Activated naive CD4-positive, alpha-beta T cell treated with anti-CD3 and anti-CD28 coated beads, Interleukin-2, amount 10 ng/mL, durations not matched to agents 7 days and 5 days (primary cell): ENCODE data around the gene POLR2L.

ENCODE experiments used
- CTCF ChIA-PET: fragments of 350-600 bp; sonication (Branson Sonifier 250); formaldehyde crosslinking; loops from one replicate; lab custom pipeline; 2021; ENCODE audit warnings: antibody characterized with exemption; lab: Charles Lee
- DNase-seq: peaks from one replicate; pipeline ENCODE4 v3.0.0-alpha.2; 2020
- H3K27ac Mint-ChIP-seq: one replicate; pipeline ENCODE4 v1.8.0; 2021; ENCODE audit warnings: mild to moderate bottlenecking, moderate library complexity, mixed read lengths
- H3K27me3 Mint-ChIP-seq: one replicate; pipeline ENCODE4 v1.8.0; 2021; ENCODE audit warnings: mild to moderate bottlenecking, mixed read lengths
- H3K36me3 Mint-ChIP-seq: one replicate; pipeline ENCODE4 v1.8.0; 2021; ENCODE audit warnings: mixed read lengths
- H3K4me1 Mint-ChIP-seq: one replicate; pipeline ENCODE4 v1.8.0; 2021; ENCODE audit warnings: mixed read lengths
- H3K4me3 Mint-ChIP-seq: one replicate; pipeline ENCODE4 v1.8.0; 2021; ENCODE audit warnings: mild to moderate bottlenecking, moderate library complexity, mixed read lengths
- H3K9me3 Mint-ChIP-seq: one replicate; pipeline ENCODE4 v1.8.0; 2021; ENCODE audit warnings: mixed read lengths

The POLR2L gene

GRCh38 chr11:863910-864827, 21.8 kb upstream of the POLR2L start:
- no peaks in the 10 kb centered on the region for H3K4me1 Mint-ChIP-seq
- no peaks in the 10 kb centered on the region for H3K36me3 Mint-ChIP-seq
- no peak overlapping the region for H3K4me3 Mint-ChIP-seq
- DNase-seq = no peak
- CTCF ChIA-PET = interaction anchor here (0.8 kb wide), 1 partner anchor 187 kb away, joined by 3 read pairs; no protein-coding TSS in a partner anchor
- H3K27me3 Mint-ChIP-seq = no peaks in the 10 kb centered on the region
- H3K9me3 Mint-ChIP-seq = no peaks in the 10 kb centered on the region
- no peak overlapping the region for H3K27ac Mint-ChIP-seq

- Mint-ChIP-seq H3K36me3 (no peaks in the 10 kb centered on the region), H3K4me1 (no peaks in the 10 kb centered on the region), H3K27me3 (no peaks in the 10 kb centered on the region), H3K27ac (no peak overlapping the region), H3K4me3 (no peak overlapping the region), H3K9me3 (no peaks in the 10 kb centered on the region)
- DNase-seq = no peak
- CTCF ChIA-PET = interaction anchor here (0.8 kb wide), 1 partner anchor 188 kb away, joined by 3 read pairs; no protein-coding TSS in a partner anchor
These were observed 20.9 kb upstream of the POLR2L start for GRCh38 chr11:863023-863909.

- Mint-ChIP-seq H3K9me3 (no peaks in the 10 kb centered on the region), H3K27ac (no peak overlapping the region), H3K4me3 (no peak overlapping the region), H3K4me1 (no peaks in the 10 kb centered on the region), H3K27me3 (no peaks in the 10 kb centered on the region), H3K36me3 (no peaks in the 10 kb centered on the region)
- no peak for DNase-seq
- CTCF ChIA-PET = no interaction called here
These were observed 20.3 kb upstream of the POLR2L start for GRCh38 chr11:862696-863022.

GRCh38 chr11:862081-862661, 19.8 kb upstream of the POLR2L start:
- Mint-ChIP-seq H3K9me3 (no peaks in the 10 kb centered on the region), H3K4me3 (no peak overlapping the region), H3K27ac (no peak overlapping the region), H3K27me3 (no peaks in the 10 kb centered on the region), H3K36me3 (no peaks in the 10 kb centered on the region), H3K4me1 (no peaks in the 10 kb centered on the region)
- CTCF ChIA-PET = no interaction called here
- no peak for DNase-seq

GRCh38 chr11:861105-861479, 18.8 kb upstream of the POLR2L start:
- CTCF ChIA-PET = no interaction called here
- Mint-ChIP-seq H3K4me3 (no peak overlapping the region), H3K27me3 (no peaks in the 10 kb centered on the region), H3K27ac (no peak overlapping the region), H3K36me3 (no peaks in the 10 kb centered on the region), H3K4me1 (no peaks in the 10 kb centered on the region), H3K9me3 (no peaks in the 10 kb centered on the region)
- DNase-seq = no peak

- Mint-ChIP-seq H3K4me3 (no peak overlapping the region), H3K27me3 (no peaks in the 10 kb centered on the region), H3K4me1 (no peaks in the 10 kb centered on the region), H3K27ac (no peak overlapping the region), H3K36me3 (no peaks in the 10 kb centered on the region), H3K9me3 (no peaks in the 10 kb centered on the region)
- CTCF ChIA-PET = no interaction called here
- DNase-seq = no peak
These were observed 18.1 kb upstream of the POLR2L start for GRCh38 chr11:860234-861104.

GRCh38 chr11:859394-860131, 17.2 kb upstream of the POLR2L start:
- Mint-ChIP-seq H3K4me1 (no peaks in the 10 kb centered on the region), H3K9me3 (no peaks in the 10 kb centered on the region), H3K36me3 (no peaks in the 10 kb centered on the region), H3K4me3 (no peak overlapping the region), H3K27ac (no peak overlapping the region), H3K27me3 (no peaks in the 10 kb centered on the region)
- DNase-seq = no peak
- CTCF ChIA-PET = no interaction called here

- H3K4me3 Mint-ChIP-seq = no peak overlapping the region
- no peaks in the 10 kb centered on the region for H3K36me3 Mint-ChIP-seq
- H3K4me1 Mint-ChIP-seq = no peaks in the 10 kb centered on the region
- no peak for DNase-seq
- no peaks in the 10 kb centered on the region for H3K27me3 Mint-ChIP-seq
- CTCF ChIA-PET = no interaction called here
- no peak overlapping the region for H3K27ac Mint-ChIP-seq
- H3K9me3 Mint-ChIP-seq = no peaks in the 10 kb centered on the region
These were observed 16.5 kb upstream of the POLR2L start for GRCh38 chr11:858762-859339.

GRCh38 chr11:858053-858761, 15.9 kb upstream of the POLR2L start:
- H3K27ac Mint-ChIP-seq = no peak overlapping the region
- no peaks in the 10 kb centered on the region for H3K36me3 Mint-ChIP-seq
- H3K9me3 Mint-ChIP-seq = no peaks in the 10 kb centered on the region
- H3K4me3 Mint-ChIP-seq = no peak overlapping the region
- CTCF ChIA-PET = no interaction called here
- no peak for DNase-seq
- no peaks in the 10 kb centered on the region for H3K4me1 Mint-ChIP-seq
- H3K27me3 Mint-ChIP-seq = no peaks in the 10 kb centered on the region

- DNase-seq = no peak
- Mint-ChIP-seq H3K4me1 (no peaks in the 10 kb centered on the region), H3K27ac (no peak overlapping the region), H3K36me3 (no peaks in the 10 kb centered on the region), H3K4me3 (no peak overlapping the region), H3K9me3 (no peaks in the 10 kb centered on the region), H3K27me3 (peaks cover 7% of the 10 kb centered on the region)
- CTCF ChIA-PET = no interaction called here
These were observed 14.1 kb upstream of the POLR2L start for GRCh38 chr11:856397-856796.

GRCh38 chr11:855796-856195, 13.5 kb upstream of the POLR2L start:
- Mint-ChIP-seq H3K4me3 (no peak overlapping the region), H3K27ac (no peak overlapping the region), H3K27me3 (peaks cover 13% of the 10 kb centered on the region), H3K9me3 (no peaks in the 10 kb centered on the region), H3K4me1 (no peaks in the 10 kb centered on the region), H3K36me3 (no peaks in the 10 kb centered on the region)
- CTCF ChIA-PET = no interaction called here
- DNase-seq = no peak

- Mint-ChIP-seq H3K27me3 (peaks cover 18% of the 10 kb centered on the region), H3K27ac (no peak overlapping the region), H3K36me3 (no peaks in the 10 kb centered on the region), H3K4me1 (no peaks in the 10 kb centered on the region), H3K4me3 (no peak overlapping the region), H3K9me3 (no peaks in the 10 kb centered on the region)
- CTCF ChIA-PET = interaction anchor here (0.7 kb wide), 1 partner anchor 195 kb away, joined by 3 read pairs; no protein-coding TSS in a partner anchor
- DNase-seq = no peak
These were observed 13.0 kb upstream of the POLR2L start for GRCh38 chr11:855330-855674.
